ENCODE data around the gene NXPH1. TPM values are rescaled to one million over a fixed set of nuclear protein-coding genes. Genes with fewer than 3 reads are reported as not detected.
A peak's percentile ranks its signal among the peaks of the same experiment; 100 is the strongest.

Gene NXPH1
- not detected in 2 replicates for total RNA-seq (2014; rRNA removed; shearing (Covaris generic))
- polyA plus RNA-seq (2015; cell fraction: cytosol; rRNA removed): not detected in 2 replicates
- not detected in 2 replicates for polyA plus RNA-seq (2015; cell fraction: nucleus; rRNA removed)

DNA sequence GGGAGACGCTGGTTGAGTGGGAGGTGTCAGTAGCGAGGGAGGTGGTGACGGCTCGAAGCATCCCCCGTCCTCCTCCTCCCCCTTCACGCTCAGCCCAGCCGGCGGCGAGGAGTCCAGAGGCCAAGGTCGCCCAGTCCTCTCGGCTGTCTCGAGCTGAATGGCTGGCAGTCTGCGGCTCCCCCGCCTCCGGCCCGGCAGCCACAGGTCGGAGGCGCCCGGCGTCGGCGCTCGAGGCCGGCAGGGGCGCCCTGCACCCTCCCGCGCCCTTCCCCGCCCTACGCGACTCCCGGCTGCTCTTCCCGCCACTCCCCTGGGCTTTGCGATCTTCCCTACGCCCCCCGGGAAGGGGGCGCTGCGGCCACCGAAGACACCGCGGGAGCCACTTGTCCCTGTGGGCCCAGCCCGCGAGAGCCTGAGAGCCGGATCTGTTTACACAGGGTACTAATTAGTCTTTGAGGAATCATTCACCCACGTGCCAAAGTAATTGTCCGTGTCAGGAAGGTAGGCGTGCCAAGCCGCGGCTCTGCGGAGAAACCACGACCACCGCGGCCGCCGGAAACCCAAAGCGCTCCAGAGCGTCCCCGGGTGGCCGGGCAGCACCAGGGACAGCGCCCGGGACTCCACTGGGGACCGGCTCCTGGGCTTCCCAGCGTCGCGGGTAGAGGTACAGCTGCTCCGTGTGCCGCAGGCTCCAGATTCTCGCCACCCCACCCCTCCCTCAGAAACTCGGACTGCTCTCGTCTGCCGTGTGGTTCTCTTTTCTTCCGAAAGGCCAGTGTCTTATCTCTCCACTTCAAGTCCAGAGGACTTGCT, at the start of gene NXPH1:
Gene NXPH1 (plus strand): TSS at position 133 of the 813 bp plus-strand sequence.
- no peak for DNase-seq (ENCODE audit: low read depth)

DNA sequence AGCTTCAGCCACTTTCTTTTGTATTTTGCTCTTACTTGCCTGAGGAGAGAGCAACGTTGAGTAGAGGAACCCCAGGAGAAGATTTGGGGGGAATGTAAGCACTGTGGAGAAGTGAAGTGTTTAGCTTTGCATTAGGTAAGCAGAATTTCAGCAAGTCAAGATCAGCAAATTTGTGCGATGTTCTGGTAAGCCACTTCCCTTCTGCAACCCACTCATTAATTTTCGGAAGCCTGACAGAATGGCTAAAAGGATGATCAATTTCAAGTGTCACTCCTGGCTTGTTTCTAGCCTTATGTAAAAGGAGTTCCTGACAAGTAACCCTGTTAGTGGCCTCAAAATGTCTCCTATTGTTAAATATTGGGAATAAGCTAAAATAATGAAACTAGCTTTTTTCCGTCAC, 48.5 kb upstream of the NXPH1 start:
- no peak for DNase-seq (ENCODE audit: low read depth)

- DNase-seq (ENCODE audit: low read depth): peak; percentile 3
Measured at GRCh38 chr7:8386926-8387550, 46.4 kb upstream of the NXPH1 start.

GRCh38 chr7:8387551-8388256, 45.7 kb upstream of the NXPH1 start:
- no peak for DNase-seq (ENCODE audit: low read depth)

DNA sequence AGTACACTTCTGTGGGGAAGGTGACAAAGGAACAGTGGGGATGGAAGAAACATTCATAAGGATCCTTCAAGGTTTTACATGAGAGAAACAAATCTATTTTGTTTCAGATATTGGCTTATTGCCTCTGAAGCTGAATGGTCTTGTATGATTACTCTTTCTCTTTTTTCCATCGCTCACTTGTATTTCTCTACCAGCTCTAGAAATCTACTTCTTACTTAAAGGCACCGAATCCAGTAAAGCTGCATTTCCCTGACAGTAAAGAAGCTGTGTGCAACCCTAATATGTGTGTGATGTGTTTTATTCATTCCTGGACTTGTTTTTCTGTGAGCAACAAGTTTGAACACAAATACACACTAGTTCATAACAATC, 45.2 kb upstream of the NXPH1 start:
- no peak for DNase-seq (ENCODE audit: low read depth)

GRCh38 chr7:8389593-8390261, 43.7 kb upstream of the NXPH1 start:
- peak; percentile 23 for DNase-seq (ENCODE audit: low read depth)

- no peak for DNase-seq (ENCODE audit: low read depth)
Measured at GRCh38 chr7:8390262-8390626, 43.2 kb upstream of the NXPH1 start.

DNA sequence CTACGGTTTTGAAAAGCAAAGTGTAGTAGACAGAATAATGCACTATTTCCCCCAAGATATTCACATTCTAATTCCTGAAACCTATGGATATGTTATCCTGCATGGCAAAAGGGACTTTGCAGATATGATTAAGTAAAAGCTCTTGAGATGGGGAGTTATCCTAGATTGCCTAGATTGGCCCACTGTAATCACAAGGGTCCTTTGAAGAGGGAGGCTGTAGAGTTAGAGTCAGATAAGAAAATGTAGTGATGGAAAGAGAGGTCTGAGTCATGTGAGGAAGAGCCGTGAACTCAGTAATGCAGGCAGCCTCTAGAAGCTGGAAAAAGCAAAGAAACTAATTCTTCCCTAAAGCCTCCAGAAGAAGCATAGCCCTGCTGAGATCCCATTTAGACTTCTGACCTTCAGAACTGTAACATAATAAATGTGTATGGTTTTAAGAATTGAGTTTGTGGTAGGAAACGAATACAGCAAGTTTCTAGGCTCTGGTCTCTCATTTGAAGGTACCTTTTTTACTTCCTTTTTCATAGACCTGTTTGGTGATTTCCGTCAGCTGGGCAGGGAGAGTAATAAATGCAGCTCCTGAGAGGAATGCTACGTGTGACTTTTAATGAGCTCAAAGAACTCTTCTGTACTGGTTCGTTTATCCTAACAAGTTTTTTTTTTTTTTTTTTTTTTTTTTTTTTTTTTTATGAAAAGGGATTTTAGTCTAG, 41.9 kb upstream of the NXPH1 start:
- DNase-seq (ENCODE audit: low read depth): peak; percentile 3

DNA sequence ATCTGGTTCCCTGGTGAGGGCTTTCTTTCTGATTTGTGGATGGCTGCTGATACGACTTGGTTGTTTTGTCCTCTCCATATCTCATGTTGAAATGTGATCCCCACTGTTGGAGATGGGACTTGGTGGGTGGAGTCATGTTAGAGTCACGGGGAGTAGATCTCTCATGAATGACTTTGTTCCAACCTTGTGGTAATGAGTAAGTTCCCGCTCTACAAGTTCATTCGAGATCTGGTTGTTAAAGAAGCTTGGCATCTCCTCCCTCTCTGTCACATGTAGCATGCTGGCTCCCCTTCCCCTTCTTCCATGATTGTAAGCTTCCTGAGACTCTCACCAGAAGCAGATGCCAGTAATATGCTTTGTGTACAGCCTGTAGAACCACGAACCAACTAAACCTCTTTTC, 37.1 kb upstream of the NXPH1 start:
- DNase-seq (ENCODE audit: low read depth): peak; percentile 51

DNA sequence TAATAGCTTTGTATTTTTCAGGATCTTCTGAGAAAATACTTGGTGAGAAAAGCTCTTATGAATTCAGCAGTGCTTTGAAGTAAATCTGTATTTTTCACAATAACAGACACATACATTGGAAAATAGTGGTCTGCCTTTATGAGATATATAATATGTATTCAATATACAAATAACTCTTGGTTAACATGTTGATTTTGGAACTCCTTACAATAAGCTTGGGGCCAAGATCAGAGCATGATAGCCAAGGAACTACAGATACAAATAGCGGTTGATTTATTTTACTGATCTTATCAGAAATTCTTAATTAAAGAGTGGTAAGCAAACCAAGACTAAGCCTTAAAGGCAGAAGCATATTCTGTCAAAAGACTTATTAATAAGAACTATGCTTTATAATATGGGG, 24.5 kb upstream of the NXPH1 start:
- DNase-seq (ENCODE audit: low read depth): no peak

DNA sequence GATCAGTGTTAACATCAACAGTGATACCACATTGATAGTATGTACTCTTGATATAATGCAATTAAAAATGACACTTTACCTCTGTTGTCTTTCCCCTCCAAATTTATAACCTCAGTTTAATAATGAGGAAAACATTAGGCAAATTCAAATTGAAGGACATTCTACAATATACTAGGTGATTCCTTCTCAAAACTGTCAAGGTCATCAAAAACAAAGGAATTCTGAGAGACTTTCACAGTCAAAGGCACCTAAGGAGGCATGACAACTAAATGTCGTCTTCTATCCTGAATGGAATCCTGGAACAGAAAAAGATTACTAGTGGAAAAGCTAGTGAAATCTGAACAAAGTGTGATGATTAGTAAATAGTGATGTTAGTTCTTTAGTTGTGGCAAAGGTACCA, 22.3 kb upstream of the NXPH1 start:
- no peak for DNase-seq (ENCODE audit: low read depth)

GRCh38 chr7:8413600-8413999, 19.8 kb upstream of the NXPH1 start:
- DNase-seq (ENCODE audit: low read depth): no peak

- peak; percentile 43 for DNase-seq (ENCODE audit: low read depth)
Measured at GRCh38 chr7:8418629-8419245, 14.7 kb upstream of the NXPH1 start.

GRCh38 chr7:8422177-8422576, 11.2 kb upstream of the NXPH1 start:
- DNase-seq (ENCODE audit: low read depth): no peak

GRCh38 chr7:8423057-8423456, 10.4 kb upstream of the NXPH1 start:
- DNase-seq (ENCODE audit: low read depth): peak; percentile 77

GRCh38 chr7:8425223-8425622, 8.2 kb upstream of the NXPH1 start:
- no peak for DNase-seq (ENCODE audit: low read depth)

DNA sequence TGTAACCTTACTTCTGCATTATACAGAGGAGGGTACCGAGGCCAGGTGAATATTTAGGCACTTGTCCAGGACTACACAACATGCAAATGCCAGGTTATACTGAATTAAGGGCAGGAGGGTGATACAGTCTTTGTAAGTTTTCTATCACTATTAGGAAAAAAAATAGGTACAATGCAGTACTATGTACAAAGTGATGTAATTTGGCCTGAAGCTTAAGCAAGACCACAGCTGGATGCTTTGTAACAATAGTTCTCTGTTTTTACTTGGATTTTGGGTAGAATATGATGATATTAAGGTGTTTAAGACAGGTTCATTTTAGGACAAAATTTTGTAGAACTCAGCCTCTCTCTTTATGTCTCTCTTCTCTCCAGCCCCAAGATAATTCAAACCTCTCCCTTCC, 2.8 kb upstream of the NXPH1 start:
- no peak for DNase-seq (ENCODE audit: low read depth)

DNA sequence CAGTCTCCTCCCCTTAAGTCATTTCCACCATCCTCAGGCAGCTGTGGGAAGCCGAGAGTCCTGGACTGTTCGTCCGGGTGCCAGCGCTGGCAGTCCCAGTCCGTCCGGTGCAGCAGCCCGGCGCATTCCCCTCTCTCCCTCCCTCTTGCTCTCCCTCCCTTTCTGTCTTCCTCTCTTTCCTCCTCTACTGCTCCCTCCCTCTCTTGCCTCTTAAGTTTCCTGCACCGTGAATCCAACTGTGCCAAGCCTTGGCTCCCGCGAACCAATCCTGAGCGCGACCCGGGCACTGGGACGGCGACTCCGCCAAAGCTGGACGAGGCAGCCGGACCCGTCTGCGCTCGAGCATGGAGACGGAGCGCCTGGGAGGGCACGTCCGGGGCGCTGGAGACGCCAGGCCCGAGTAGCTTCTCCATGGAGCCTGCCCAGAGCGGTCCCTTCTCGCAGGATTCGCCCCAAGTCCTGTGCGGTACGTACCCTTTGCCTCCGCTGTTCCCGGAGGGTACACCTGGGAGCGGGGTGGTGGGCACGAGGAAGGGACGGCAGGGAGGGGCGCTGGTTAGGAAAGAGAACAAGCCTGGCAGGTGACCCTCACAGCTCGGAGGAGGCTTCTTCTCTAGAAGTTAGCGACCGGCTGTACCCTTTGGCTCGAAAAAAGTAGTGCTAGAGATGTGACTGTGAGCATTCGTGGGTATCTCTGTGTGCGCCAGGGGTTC, 1.0 kb downstream of the NXPH1 start:
- DNase-seq (ENCODE audit: low read depth): peak; percentile 31

- DNase-seq (ENCODE audit: low read depth): no peak
Measured at GRCh38 chr7:8435095-8435494, 1.7 kb downstream of the NXPH1 start.
